IMR-90 (cell line): ENCODE measurements around the gene FNDC3A. TPM values are rescaled to one million over a fixed set of nuclear protein-coding genes. Genes with fewer than 3 reads are reported as not detected.

Source experiments
- ATAC-seq: fragments of 200-7000 bp; cut with Tn5 transposase; 2 replicates; pipeline ENCODE4 v1.9.1; 2020; ENCODE audit warnings: low read depth, mild to moderate bottlenecking, moderate library complexity
- BruUV-seq: library from RNA; stranded (reverse); fragments of 400-500 nt; replicated peaks from 2 replicates; lab custom pipeline; 2021; lab: Mats Ljungman, UMichigan
- CTCF ChIA-PET: fragments of 300-600 bp; formaldehyde crosslinking; extraction: SDS; loops from one replicate; lab custom pipeline; 2021; ENCODE audit warnings: antibody characterized with exemption; lab: Yijun Ruan, JAX
- POLR2A ChIA-PET: fragments of 300-600 bp; sonication (Branson Sonifier 250); formaldehyde crosslinking; loops from one replicate; lab custom pipeline; 2022; ENCODE audit warnings: antibody characterized with exemption; ENCODE audit not compliant: unreplicated experiment; lab: Charles Lee
- DNase-seq: peaks from one replicate; pipeline ENCODE4 v3.0.0; 2013
- H2AFZ ChIP-seq: replicated peaks from 2 replicates; pipeline ENCODE3; 2013; ENCODE audit warnings: low read length, mild to moderate bottlenecking; ENCODE audit not compliant: poor library complexity
- H2AK5ac ChIP-seq: 2 replicates; pipeline ENCODE4 v1.6.1; 2013; ENCODE audit warnings: low read depth, low read length, inconsistent platforms
- H2AK9ac ChIP-seq: replicated peaks from 2 replicates; pipeline ENCODE3; 2013; ENCODE audit warnings: mild to moderate bottlenecking, low read depth, low read length, moderate library complexity; ENCODE audit not compliant: poor library complexity
- H2BK120ac ChIP-seq: 2 replicates; pipeline ENCODE4 v1.6.1; 2013; ENCODE audit warnings: low read depth, low read length, inconsistent platforms
- H2BK15ac ChIP-seq: 3 replicates; pipeline ENCODE4 v1.6.1; 2013; ENCODE audit warnings: low read depth, low read length, inconsistent platforms
- H2BK20ac ChIP-seq: 2 replicates; pipeline ENCODE4 v1.6.1; 2013; ENCODE audit warnings: low read depth, mild to moderate bottlenecking, inconsistent platforms, low read length, moderate library complexity
- H2BK5ac ChIP-seq: 2 replicates; pipeline ENCODE4 v1.6.1; 2013; ENCODE audit warnings: mild to moderate bottlenecking, low read depth, low read length, inconsistent platforms; ENCODE audit not compliant: poor library complexity, severe bottlenecking
- H3K14ac ChIP-seq: replicated peaks from 2 replicates; pipeline ENCODE4 v1.6.1; 2013; ENCODE audit warnings: low read depth, low read length, inconsistent platforms
- H3K18ac ChIP-seq: 2 replicates; pipeline ENCODE4 v1.6.1; 2013; ENCODE audit warnings: low read depth, low read length, control low read depth
- H3K23ac ChIP-seq: 2 replicates; pipeline ENCODE4 v1.6.1; 2013; ENCODE audit warnings: low read depth, low read length, inconsistent platforms
- H3K27ac ChIP-seq: 2 replicates; pipeline ENCODE4 v1.5.1; 2013; ENCODE audit warnings: mild to moderate bottlenecking, control low read depth, low read length; ENCODE audit not compliant: insufficient read depth
- H3K27me3 ChIP-seq: 2 replicates; pipeline ENCODE4 v1.6.1; 2013; ENCODE audit warnings: low read length; ENCODE audit not compliant: control insufficient read depth, insufficient read depth
- H3K36me3 ChIP-seq: 2 replicates; pipeline ENCODE4 v1.6.1; 2013; ENCODE audit warnings: low read length, mixed read lengths; ENCODE audit not compliant: control insufficient read depth, insufficient read depth
- H3K4ac ChIP-seq: 2 replicates; pipeline ENCODE4 v1.6.1; 2013; ENCODE audit warnings: low read depth, low read length, inconsistent platforms
- H3K4me1 ChIP-seq: 2 replicates; pipeline ENCODE4 v1.6.1; 2013; ENCODE audit warnings: low read length, mixed read lengths; ENCODE audit not compliant: control insufficient read depth, insufficient read depth
- H3K4me2 ChIP-seq: 2 replicates; pipeline ENCODE4 v1.6.1; 2013; ENCODE audit warnings: low read depth, mild to moderate bottlenecking, control low read depth, low read length, moderate library complexity
- H3K4me3 ChIP-seq: 2 replicates; pipeline ENCODE4 v1.5.1; 2013; ENCODE audit warnings: low read depth, mild to moderate bottlenecking, control low read depth, low read length, moderate library complexity; ENCODE audit not compliant: insufficient read depth
- H3K56ac ChIP-seq: 2 replicates; pipeline ENCODE4 v1.6.1; 2013; ENCODE audit warnings: low read length, inconsistent platforms; ENCODE audit not compliant: insufficient read depth; ENCODE audit errors: extremely low read depth
- H3K79me1 ChIP-seq, 2 experiments: 2 replicates each; pipeline ENCODE4 v1.6.1; 2013; ENCODE audit warnings: low read length in 2 of 2, inconsistent platforms in 1 of 2, low read depth in 1 of 2
- H3K9ac ChIP-seq: 2 replicates; pipeline ENCODE4 v1.6.1; 2013; ENCODE audit warnings: low read depth, low read length, control low read depth
- H3K9me1 ChIP-seq: 2 replicates; pipeline ENCODE4 v1.6.1; 2013; ENCODE audit warnings: low read length, inconsistent platforms; ENCODE audit not compliant: insufficient read depth
- H3K9me3 ChIP-seq: 2 replicates; pipeline ENCODE4 v1.6.1; 2013; ENCODE audit warnings: low read length; ENCODE audit not compliant: control insufficient read depth, insufficient read depth
- H4K20me1 ChIP-seq: 2 replicates; pipeline ENCODE4 v1.6.1; 2013; ENCODE audit warnings: low read length, inconsistent platforms; ENCODE audit not compliant: insufficient read depth
- H4K5ac ChIP-seq: 2 replicates; pipeline ENCODE4 v1.6.1; 2013; ENCODE audit warnings: mild to moderate bottlenecking, low read depth, low read length, control low read depth
- H4K8ac ChIP-seq, 2 experiments: 2 replicates each; pipeline ENCODE4 v1.6.1; 2013; ENCODE audit warnings: low read depth in 2 of 2, low read length in 2 of 2, control low read depth in 1 of 2, inconsistent platforms in 1 of 2
- H4K91ac ChIP-seq: 2 replicates; pipeline ENCODE4 v1.6.1; 2013; ENCODE audit warnings: low read depth, low read length, inconsistent platforms; ENCODE audit not compliant: insufficient read depth
- MAFK ChIP-seq: IDR thresholded peaks from 2 replicates; pipeline ENCODE4 v1.6.1; 2012; ENCODE audit warnings: low read depth, low read length, improper control_type of control experiment
- MXI1 ChIP-seq: IDR thresholded peaks from 2 replicates; pipeline ENCODE4 v1.6.1; 2012; ENCODE audit warnings: low read depth, mild to moderate bottlenecking, low read length, moderate library complexity, borderline replicate concordance
- dilution Hi-C: fragments of 300-500 bp; cut with HindIII; formaldehyde crosslinking; loops from one replicate; pipeline ENCODE4 v1.14.3; 2018; ENCODE audit warnings: low sequenced_read_pairs; ENCODE audit not compliant: unreplicated experiment
- in situ Hi-C: fragments of 300-500 bp; cut with MboI; formaldehyde crosslinking; loops from 3 replicates; pipeline ENCODE4 v1.14.3; 2019; ENCODE audit warnings: low sequenced_read_pairs, inconsistent platforms, mixed read lengths
- intact Hi-C: fragments of 100-400 bp; cut with micrococcal nuclease; formaldehyde crosslinking; loops from 2 replicates; pipeline ENCODE4 v1.10.0; 2022
- polyA plus RNA-seq, 3 experiments: library from polyadenylated mRNA; depleted of rRNA; stranded (reverse); fragments of >200 nt; gene quantifications; 2 replicates each; pipeline ENCODE4 v1.2.3, GENCODE V29; 2012; ENCODE audit warnings: low replicate concordance in 1 of 3
- total RNA-seq: library from RNA; depleted of rRNA; stranded (reverse); fragments of >200 nt; gene quantifications from 2 replicates; pipeline ENCODE4 v1.2.3, GENCODE V29; 2012

FNDC3A gene
- total and polyA plus RNA-seq, 2 of the 4 experiments (the other 2 are of a cell fraction), result 29.2 to 60.4 TPM

DNA sequence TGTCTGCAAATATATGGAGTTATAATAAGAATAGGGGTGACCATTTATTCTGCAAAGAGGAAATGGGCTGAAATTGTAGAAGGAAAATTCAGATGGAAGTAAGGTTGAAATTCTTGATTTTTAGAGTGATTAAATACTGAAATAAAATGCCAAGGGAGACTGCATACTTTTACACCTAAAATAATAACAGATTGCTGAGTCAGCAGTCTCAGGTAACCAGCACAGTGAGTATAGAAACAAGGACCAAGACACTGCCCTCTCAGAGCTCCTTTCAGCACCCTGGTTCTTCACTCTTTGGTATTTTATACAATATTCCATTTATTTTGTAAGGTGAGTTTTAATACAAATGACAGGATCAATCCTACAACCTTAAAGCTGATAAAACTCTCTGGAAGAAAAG, 195.6 kb downstream of the FNDC3A start:
- H3K9me3 ChIP-seq, result no peaks in the 10 kb centered on the region
- H3K4me1 ChIP-seq, result no peaks in the 10 kb centered on the region
- H3K56ac ChIP-seq, result no peak overlapping the region
- ChIA-PET CTCF (no interaction called here), POLR2A (no interaction called here)
- H3K4me2 ChIP-seq, result no peak overlapping the region
- no peaks in the 10 kb centered on the region for H3K27me3 ChIP-seq
- peaks cover 2% of the 10 kb centered on the region; the same call in 1 of the 2 replicates for H4K20me1 ChIP-seq
- peaks cover 16 to 17% of the 10 kb centered on the region in 2 experiments for H3K79me1 ChIP-seq
- H4K5ac ChIP-seq, result no peak overlapping the region
- intact Hi-C loops, result no loop called here
- TF ChIP-seq MXI1 (no peak), MAFK (peak; percentile 100)
- no peak overlapping the region for H2AK5ac ChIP-seq
- H4K91ac ChIP-seq, result no peak overlapping the region
- no peak overlapping the region for H3K9ac ChIP-seq
- no peak overlapping the region for H2AK9ac ChIP-seq
- no peak overlapping the region for H3K14ac ChIP-seq
- H3K9me1 ChIP-seq, result peaks cover 2% of the 10 kb centered on the region; the same call in 1 of the 2 replicates
- no peak overlapping the region for H2BK20ac ChIP-seq
- H4K8ac ChIP-seq, result no peak overlapping the region
- no peak overlapping the region for H2BK15ac ChIP-seq
- no peak overlapping the region for H3K4me3 ChIP-seq
- dilution Hi-C loops, result no loop called here
- in situ Hi-C loops, result no loop called here
- ATAC-seq, result no peak
- no peak overlapping the region for H3K4ac ChIP-seq
- H3K18ac ChIP-seq, result no peak overlapping the region
- no TSS peak for BruUV-seq
- H2AFZ ChIP-seq, result no peak overlapping the region
- H2BK5ac ChIP-seq, result no peak overlapping the region
- H3K36me3 ChIP-seq, result peaks cover 11% of the 10 kb centered on the region
- no peak for DNase-seq
- no peak overlapping the region for H3K27ac ChIP-seq
- H3K23ac ChIP-seq, result no peak overlapping the region
- no peak overlapping the region for H2BK120ac ChIP-seq
